OCI-LY1 (cell line): ENCODE data around the gene SPTB.

Experiments used
- EZH2 ChIP-seq: fragments of 200-600 bp; sonication (generic), shearing (Covaris generic); IDR thresholded peaks from 2 replicates; pipeline ENCODE4 v1.8.0; 2017; ENCODE audit warnings: borderline replicate concordance, mixed run types, mild to moderate bottlenecking, antibody characterized with exemption, low read length, moderate library complexity, mixed read lengths
- TF ChIP-seq, protein P1 (sequence below): fragments of 200-600 bp; sonication (generic), shearing (Covaris generic); IDR thresholded peaks from 2 replicates; pipeline ENCODE4 v1.5.1; 2017; ENCODE audit warnings: mild to moderate bottlenecking, antibody characterized with exemption, low read length, moderate library complexity, mixed read lengths

DNA sequence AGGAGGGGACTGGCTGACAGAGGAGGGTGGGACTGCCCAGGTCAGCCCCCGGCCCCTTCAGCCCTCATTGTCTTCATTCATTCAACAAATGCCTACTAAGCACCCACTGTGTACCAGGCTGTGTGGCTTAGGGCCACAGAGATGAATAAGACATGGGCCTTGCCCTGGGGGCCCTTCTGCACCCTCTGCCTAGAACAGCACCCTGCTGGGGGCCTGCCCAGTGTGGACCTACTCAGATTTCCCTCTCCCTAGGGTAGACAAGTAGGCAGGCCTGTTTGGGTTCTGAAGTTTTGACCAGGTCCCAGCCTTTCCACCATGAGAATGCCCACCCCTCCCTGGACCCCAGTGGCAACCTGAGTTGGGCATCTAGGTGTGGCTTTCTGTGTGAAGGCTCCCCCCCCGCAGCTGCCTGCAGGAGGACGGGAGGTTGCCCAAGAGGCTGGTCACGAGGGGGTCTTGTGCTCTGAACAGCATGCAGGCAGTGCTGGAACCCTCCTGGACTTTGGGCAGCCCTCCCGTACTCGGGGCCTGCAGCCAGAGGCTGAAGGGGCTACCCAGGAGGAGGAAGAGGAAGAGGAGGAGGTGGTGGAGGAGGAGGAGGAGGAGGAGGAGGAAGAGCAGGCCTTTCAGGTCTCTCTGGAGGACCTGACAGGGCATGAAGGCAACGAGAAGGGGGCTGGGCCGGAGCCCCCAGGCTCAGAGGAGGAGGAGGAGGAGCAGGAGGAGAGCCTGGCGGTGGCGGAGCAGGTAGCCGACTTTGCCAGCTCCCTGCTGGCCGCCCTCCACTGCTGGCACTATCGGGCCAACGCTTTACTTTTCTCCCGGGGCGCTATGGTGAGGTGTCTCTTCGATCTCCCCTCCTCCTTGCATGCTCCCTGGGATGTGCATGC, 142.1 kb downstream of the SPTB start:
- TF ChIP-seq, protein P1, sequence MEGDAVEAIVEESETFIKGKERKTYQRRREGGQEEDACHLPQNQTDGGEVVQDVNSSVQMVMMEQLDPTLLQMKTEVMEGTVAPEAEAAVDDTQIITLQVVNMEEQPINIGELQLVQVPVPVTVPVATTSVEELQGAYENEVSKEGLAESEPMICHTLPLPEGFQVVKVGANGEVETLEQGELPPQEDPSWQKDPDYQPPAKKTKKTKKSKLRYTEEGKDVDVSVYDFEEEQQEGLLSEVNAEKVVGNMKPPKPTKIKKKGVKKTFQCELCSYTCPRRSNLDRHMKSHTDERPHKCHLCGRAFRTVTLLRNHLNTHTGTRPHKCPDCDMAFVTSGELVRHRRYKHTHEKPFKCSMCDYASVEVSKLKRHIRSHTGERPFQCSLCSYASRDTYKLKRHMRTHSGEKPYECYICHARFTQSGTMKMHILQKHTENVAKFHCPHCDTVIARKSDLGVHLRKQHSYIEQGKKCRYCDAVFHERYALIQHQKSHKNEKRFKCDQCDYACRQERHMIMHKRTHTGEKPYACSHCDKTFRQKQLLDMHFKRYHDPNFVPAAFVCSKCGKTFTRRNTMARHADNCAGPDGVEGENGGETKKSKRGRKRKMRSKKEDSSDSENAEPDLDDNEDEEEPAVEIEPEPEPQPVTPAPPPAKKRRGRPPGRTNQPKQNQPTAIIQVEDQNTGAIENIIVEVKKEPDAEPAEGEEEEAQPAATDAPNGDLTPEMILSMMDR, result no peak
- TF ChIP-seq EZH2, result no peak
